ENCODE results near the gene SERAC1. TPM values are rescaled to one million over a fixed set of nuclear protein-coding genes. Genes with fewer than 3 reads are reported as not detected.
"Not testable (repeated sequence)": the region's sequence is repeated elsewhere in the genome, so short reads cannot be mapped to it uniquely, and the experiment has no call there.

The SERAC1 gene
- polyA plus RNA-seq, 3 donors = 4.3 to 5.1 (median 4.4) TPM

GRCh38 chr6:158153576-158153975, 14.5 kb downstream of the SERAC1 start:
- Histone ChIP-seq H3K36me3 (replicated peaks in 1 of 2; ENCODE audit: control insufficient read depth in 1 of 2, insufficient read depth in 2 of 2, low read length in 2 of 2) (peaks cover 46 to 50% of the 10 kb centered on the region in 2 donors), H3K9me3 (replicated peaks in 1 of 2; ENCODE audit: control insufficient read depth in 1 of 2, insufficient read depth in 1 of 2, low read length in 2 of 2) (no peaks in the 10 kb centered on the region), H3K4me3 (replicated peaks in 1 of 3; ENCODE audit: low read depth in 2 of 3, low read length in 3 of 3) (no peak overlapping the region), H3K4me1 (ENCODE audit: control insufficient read depth in 1 of 2, insufficient read depth in 2 of 2, low read length in 2 of 2) (peaks cover 7 to 11% of the 10 kb centered on the region in 2 donors), H2AFZ (ENCODE audit: insufficient read depth, low read depth, low read length, poor library complexity, severe bottlenecking) (no peak overlapping the region), H3K4me2 (replicated peaks; ENCODE audit: extremely low read depth, low read length, poor library complexity, severe bottlenecking) (no peak overlapping the region), H4K20me1 (ENCODE audit: insufficient read depth, low read length) (no peaks in the 10 kb centered on the region), H3K27ac (ENCODE audit: low read depth in 1 of 2, low read length in 2 of 2) (no peak overlapping the region), H3K79me2 (ENCODE audit: insufficient read depth, low read length) (no peaks in the 10 kb centered on the region), H3K27me3 (ENCODE audit: control insufficient read depth in 2 of 2, insufficient read depth in 2 of 2, low read length in 2 of 2) (no peaks in the 10 kb centered on the region), H3K9ac (ENCODE audit: insufficient read depth, low read length, poor library complexity, severe bottlenecking) (no peak overlapping the region)
- H3K4me3 Mint-ChIP-seq = no peak overlapping the region
- H3K36me3 Mint-ChIP-seq = peaks cover 24 to 57% of the 10 kb centered on the region in 2 donors
- H3K9me3 Mint-ChIP-seq = peaks cover 0 to 2% (median 0%) of the 10 kb centered on the region in 7 donors
- H3K4me1 Mint-ChIP-seq = peaks cover 13% of the 10 kb centered on the region
- no peaks in the 10 kb centered on the region for H3K27me3 Mint-ChIP-seq (ENCODE audit: low read depth in 3 of 3)
- no peak overlapping the region for H3K27ac Mint-ChIP-seq
- no CpG with 5 or more reads among the region's 3 CpGs for WGBS (ENCODE audit: insufficient coverage)
- TF ChIP-seq CTCF (IDR thresholded peaks at IDR 0.05) = no peak
- intact Hi-C loops (cut with micrococcal nuclease) = no loop called here
- no peak for DNase-seq

GRCh38 chr6:158152659-158153058, 15.4 kb downstream of the SERAC1 start:
- H3K27ac ChIP-seq (ENCODE audit: low read depth in 1 of 2, low read length in 2 of 2) = no peak overlapping the region
- H3K4me3 Mint-ChIP-seq = no peak overlapping the region
- no peaks in the 10 kb centered on the region for H3K27me3 Mint-ChIP-seq (ENCODE audit: low read depth in 3 of 3)
- no peak overlapping the region for H2AFZ ChIP-seq (ENCODE audit: insufficient read depth, low read depth, low read length, poor library complexity, severe bottlenecking)
- H3K4me2 ChIP-seq (replicated peaks; ENCODE audit: extremely low read depth, low read length, poor library complexity, severe bottlenecking) = no peak overlapping the region
- peak overlapping the region in 1 of 7 donors; percentile 45 for H3K27ac Mint-ChIP-seq
- H3K9ac ChIP-seq (ENCODE audit: insufficient read depth, low read length, poor library complexity, severe bottlenecking) = no peak overlapping the region
- H3K9me3 Mint-ChIP-seq = peaks cover 0 to 2% (median 0%) of the 10 kb centered on the region in 7 donors
- peaks cover 1 to 2% of the 10 kb centered on the region in 2 donors for H3K4me1 ChIP-seq (ENCODE audit: control insufficient read depth in 1 of 2, insufficient read depth in 2 of 2, low read length in 2 of 2)
- no peak overlapping the region for H3K4me3 ChIP-seq (replicated peaks in 1 of 3; ENCODE audit: low read depth in 2 of 3, low read length in 3 of 3)
- H3K27me3 ChIP-seq (ENCODE audit: control insufficient read depth in 2 of 2, insufficient read depth in 2 of 2, low read length in 2 of 2) = no peaks in the 10 kb centered on the region
- DNase-seq = no peak
- no peaks in the 10 kb centered on the region for H4K20me1 ChIP-seq (ENCODE audit: insufficient read depth, low read length)
- H3K79me2 ChIP-seq (ENCODE audit: insufficient read depth, low read length) = no peaks in the 10 kb centered on the region
- no CpG with 5 or more reads among the region's 4 CpGs for WGBS (ENCODE audit: insufficient coverage)
- intact Hi-C loops (cut with micrococcal nuclease) = no loop called here
- H3K36me3 Mint-ChIP-seq = peaks cover 26 to 61% of the 10 kb centered on the region in 2 donors
- H3K4me1 Mint-ChIP-seq = peaks cover 5% of the 10 kb centered on the region
- H3K9me3 ChIP-seq (replicated peaks in 1 of 2; ENCODE audit: control insufficient read depth in 1 of 2, insufficient read depth in 1 of 2, low read length in 2 of 2) = no peaks in the 10 kb centered on the region
- peaks cover 47 to 50% of the 10 kb centered on the region in 2 donors for H3K36me3 ChIP-seq (replicated peaks in 1 of 2; ENCODE audit: control insufficient read depth in 1 of 2, insufficient read depth in 2 of 2, low read length in 2 of 2)
- TF ChIP-seq CTCF (IDR thresholded peaks at IDR 0.05) = no peak

- H3K4me1 ChIP-seq (ENCODE audit: control insufficient read depth in 1 of 2, insufficient read depth in 2 of 2, low read length in 2 of 2); H3K27me3 Mint-ChIP-seq (ENCODE audit: low read depth in 3 of 3); H3K27ac Mint-ChIP-seq; H3K4me3 ChIP-seq (replicated peaks in 1 of 3; ENCODE audit: low read depth in 2 of 3, low read length in 3 of 3); H3K27me3 ChIP-seq (ENCODE audit: control insufficient read depth in 2 of 2, insufficient read depth in 2 of 2, low read length in 2 of 2); H3K4me3 Mint-ChIP-seq; H3K27ac ChIP-seq (ENCODE audit: low read depth in 1 of 2, low read length in 2 of 2); intact Hi-C loops (cut with micrococcal nuclease); H3K4me1 Mint-ChIP-seq; H3K9me3 Mint-ChIP-seq; H3K9me3 ChIP-seq (replicated peaks in 1 of 2; ENCODE audit: control insufficient read depth in 1 of 2, insufficient read depth in 1 of 2, low read length in 2 of 2); H2AFZ ChIP-seq (ENCODE audit: insufficient read depth, low read depth, low read length, poor library complexity, severe bottlenecking); H3K4me2 ChIP-seq (replicated peaks; ENCODE audit: extremely low read depth, low read length, poor library complexity, severe bottlenecking); H3K9ac ChIP-seq (ENCODE audit: insufficient read depth, low read length, poor library complexity, severe bottlenecking); DNase-seq; H3K79me2 ChIP-seq (ENCODE audit: insufficient read depth, low read length); H4K20me1 ChIP-seq (ENCODE audit: insufficient read depth, low read length): not testable (repeated sequence)
- H3K36me3 ChIP-seq (replicated peaks in 1 of 2; ENCODE audit: control insufficient read depth in 1 of 2, insufficient read depth in 2 of 2, low read length in 2 of 2) = peaks cover 47 to 51% of the 10 kb centered on the region in 2 donors
- peaks cover 26 to 64% of the 10 kb centered on the region in 2 donors for H3K36me3 Mint-ChIP-seq
- 98% methylated on average over 5 of the region's 7 CpGs for WGBS (ENCODE audit: insufficient coverage)
Observed at GRCh38 chr6:158152025-158152424, 16.0 kb downstream of the SERAC1 start.

Measured in CD14-positive monocyte (primary cell).